Measurements from ENCODE around the gene FPR3.
"Not testable (repeated sequence)": the region's sequence is repeated elsewhere in the genome, so short reads cannot be mapped to it uniquely, and the experiment has no call there.

Gene FPR3, protein sequence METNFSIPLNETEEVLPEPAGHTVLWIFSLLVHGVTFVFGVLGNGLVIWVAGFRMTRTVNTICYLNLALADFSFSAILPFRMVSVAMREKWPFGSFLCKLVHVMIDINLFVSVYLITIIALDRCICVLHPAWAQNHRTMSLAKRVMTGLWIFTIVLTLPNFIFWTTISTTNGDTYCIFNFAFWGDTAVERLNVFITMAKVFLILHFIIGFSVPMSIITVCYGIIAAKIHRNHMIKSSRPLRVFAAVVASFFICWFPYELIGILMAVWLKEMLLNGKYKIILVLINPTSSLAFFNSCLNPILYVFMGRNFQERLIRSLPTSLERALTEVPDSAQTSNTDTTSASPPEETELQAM

GRCh38 chr19:51794885-51795490 is at the start of gene FPR3:
FPR3 (plus strand) TSS chr19:51795157; CDS start chr19:51823749, 28,592 bp downstream.
- no peak for DNase-seq

GRCh38 chr19:51746731-51747130 is 48.2 kb upstream of the FPR3 start:
- no peak for DNase-seq

- DNase-seq: no peak
Observed at GRCh38 chr19:51749979-51750378, 45.0 kb upstream of the FPR3 start.

GRCh38 chr19:51750400-51751094 is 44.4 kb upstream of the FPR3 start:
- DNase-seq: no peak

DNA sequence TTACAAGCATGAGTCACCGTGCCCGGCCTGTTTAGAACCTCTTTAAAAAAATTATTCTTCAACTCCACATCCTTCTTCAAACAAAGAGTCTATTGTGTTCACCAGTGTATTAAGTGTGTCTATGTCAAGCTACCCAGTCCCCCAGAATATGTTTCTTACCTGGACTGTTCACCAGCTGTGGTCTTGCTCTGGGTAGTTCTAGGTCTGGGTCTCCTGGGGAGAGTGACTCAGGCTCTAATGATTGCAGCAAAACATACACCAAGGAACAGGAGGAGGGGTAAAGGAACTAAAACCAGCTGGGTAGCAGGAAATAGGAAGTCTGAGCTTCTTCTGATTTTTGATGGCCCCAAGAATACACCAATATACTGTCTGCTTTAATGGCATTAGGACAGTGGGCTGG is 43.3 kb upstream of the FPR3 start, which contains the start of gene FPR1:
Gene FPR1 (minus strand): TSS at position 224 of the 400 bp plus-strand sequence. CDS start 4,884 bp downstream, outside the sequence.
- DNase-seq: no peak

DNA sequence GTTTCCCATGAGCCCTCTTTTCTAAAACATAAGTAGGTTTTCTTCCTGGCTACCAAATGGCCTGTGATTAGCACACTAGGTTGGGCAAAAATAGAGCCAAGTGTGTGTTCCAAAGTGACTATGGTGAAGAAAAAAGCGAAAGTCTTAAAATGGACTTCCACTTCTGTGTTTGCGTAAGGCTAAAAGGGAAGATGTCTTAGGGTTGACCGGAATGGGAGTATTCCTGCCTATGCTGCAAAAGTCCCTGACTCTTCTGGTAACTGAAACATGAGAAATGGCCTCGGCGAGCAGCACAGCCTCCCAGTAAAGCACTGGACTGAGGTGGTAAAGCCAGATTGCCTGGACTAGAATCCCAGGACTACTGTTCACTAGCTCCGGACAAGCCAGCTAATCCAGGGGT is 40.8 kb upstream of the FPR3 start:
- no peak for DNase-seq

GRCh38 chr19:51754770-51755169 is 40.2 kb upstream of the FPR3 start:
- DNase-seq: no peak

- no peak for DNase-seq
Observed at GRCh38 chr19:51755571-51755970, 39.4 kb upstream of the FPR3 start.

- DNase-seq: no peak
Observed at GRCh38 chr19:51760697-51761356, 34.1 kb upstream of the FPR3 start, which contains the start of gene FPR2. FPR2 (plus strand) TSS chr19:51761180; CDS start chr19:51768659, 7,479 bp downstream.

GRCh38 chr19:51761696-51762095 is 33.3 kb upstream of the FPR3 start:
- DNase-seq: no peak

DNA sequence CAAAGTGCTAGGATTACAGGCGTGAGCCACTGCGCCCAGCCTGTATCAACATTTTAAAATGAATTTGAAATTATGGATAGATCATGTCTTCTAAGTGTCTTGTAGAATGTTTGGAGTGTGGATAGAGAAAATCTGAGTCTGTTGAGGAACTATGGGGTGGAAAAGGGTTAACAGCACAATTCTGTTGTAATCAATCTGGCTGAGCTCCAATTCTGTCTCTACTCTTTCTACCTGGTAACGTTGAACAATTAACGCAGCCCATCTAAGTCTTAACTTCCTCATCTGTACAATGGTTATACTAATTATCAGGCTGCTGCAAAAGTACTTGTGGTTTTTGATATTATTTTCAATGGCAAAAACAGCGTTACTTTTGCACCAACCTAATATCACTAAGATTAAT is 29.9 kb upstream of the FPR3 start:
- no peak for DNase-seq

DNA sequence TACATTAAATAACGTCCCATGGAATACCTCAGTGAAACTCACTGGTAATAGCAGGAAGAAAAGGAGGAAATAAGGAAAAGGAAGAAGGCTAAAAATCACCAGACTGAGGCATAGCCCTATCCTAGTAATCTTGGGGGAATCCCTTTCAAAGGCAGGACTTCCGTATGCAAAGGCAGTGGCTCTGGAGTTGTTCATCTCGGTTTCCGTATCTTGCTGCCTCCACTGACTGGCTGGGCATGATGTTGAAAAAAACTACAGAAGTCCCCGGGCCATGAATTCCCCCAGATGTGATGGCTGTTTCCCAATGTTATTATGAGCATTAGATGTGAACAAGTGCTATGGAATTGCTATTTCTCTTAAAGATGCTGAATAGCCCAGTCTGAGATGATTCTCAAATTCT is 28.5 kb upstream of the FPR3 start:
- no peak for DNase-seq

- no peak for DNase-seq
Observed at GRCh38 chr19:51771376-51772130, 23.4 kb upstream of the FPR3 start.

GRCh38 chr19:51772977-51773376 is 22.0 kb upstream of the FPR3 start:
- DNase-seq: no peak

DNA sequence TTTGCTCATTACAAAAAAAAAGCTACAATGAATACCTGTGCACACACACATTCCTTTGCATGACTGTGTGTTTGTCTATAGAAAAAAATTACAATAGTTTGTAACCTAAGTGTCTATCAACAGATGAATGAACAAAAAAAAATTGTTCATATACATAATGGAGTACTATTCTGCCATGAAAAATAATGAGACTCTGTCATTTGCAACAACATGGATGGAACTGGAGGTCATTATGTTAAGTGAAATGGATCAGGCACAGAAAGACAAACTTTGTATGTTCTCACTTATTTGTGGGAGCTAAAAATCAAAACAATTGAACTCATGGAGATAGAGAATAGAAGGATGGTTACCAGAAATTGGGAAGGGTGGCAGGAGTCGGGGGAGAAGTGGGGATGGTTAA is 18.4 kb upstream of the FPR3 start:
- not testable (repeated sequence) for DNase-seq

- peak; percentile 57 for DNase-seq
Observed at GRCh38 chr19:51777570-51778462, 17.1 kb upstream of the FPR3 start.

DNA sequence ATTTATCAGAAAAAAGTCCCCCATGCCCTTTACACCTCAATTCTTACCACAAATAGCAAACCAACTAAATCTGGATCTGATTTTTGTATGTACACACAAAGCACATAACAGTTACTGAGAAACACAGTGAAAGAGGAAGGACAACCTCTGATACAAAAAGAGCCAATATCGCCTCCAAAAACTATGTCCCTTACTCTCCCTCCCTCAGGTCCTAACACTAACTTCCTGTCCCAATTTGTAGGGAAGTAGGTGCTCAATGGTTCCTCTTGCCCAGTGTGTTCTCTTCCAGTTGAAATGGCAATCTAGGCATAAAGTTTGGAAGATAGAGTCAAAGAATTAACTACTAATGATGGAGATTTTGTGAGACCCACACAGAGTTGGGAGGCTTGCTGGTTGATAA is 15.8 kb upstream of the FPR3 start:
- DNase-seq: no peak

DNA sequence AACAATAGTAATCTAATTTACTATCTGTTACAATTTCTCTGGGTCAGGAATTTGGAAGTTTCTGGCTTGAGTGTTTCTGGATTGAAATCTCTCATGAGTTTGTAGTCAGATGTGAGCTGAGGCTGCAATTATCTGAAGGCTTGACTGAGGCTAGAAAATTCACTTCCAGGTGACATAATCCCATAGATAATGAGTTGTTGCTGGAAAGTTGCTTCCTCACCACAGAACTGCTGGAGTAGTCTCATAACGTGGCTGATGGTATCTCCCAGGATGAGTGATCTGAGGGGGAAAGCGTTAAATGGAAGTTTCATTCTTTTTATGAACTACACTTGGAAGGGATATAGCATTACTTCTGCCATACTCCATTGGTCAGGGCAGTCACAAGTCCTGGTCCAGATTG is 15.3 kb upstream of the FPR3 start:
- no peak for DNase-seq

- no peak for DNase-seq
Observed at GRCh38 chr19:51780270-51780669, 14.7 kb upstream of the FPR3 start.

- no peak for DNase-seq
Observed at GRCh38 chr19:51781999-51782398, 13.0 kb upstream of the FPR3 start.

- no peak for DNase-seq
Observed at GRCh38 chr19:51783372-51783771, 11.6 kb upstream of the FPR3 start.
